HG02884 (cell line): ENCODE measurements around the gene WNT9A.
"Not testable (repeated sequence)": the region's sequence is repeated elsewhere in the genome, so short reads cannot be mapped to it uniquely, and the experiment has no call there.

Experiments
- ATAC-seq: cut with Tn5 transposase; IDR thresholded peaks from one replicate; pipeline ENCODE4 v1.9.1; 2021; ENCODE audit warnings: mild to moderate bottlenecking, moderate library complexity; ENCODE audit not compliant: unreplicated experiment

The WNT9A gene

DNA sequence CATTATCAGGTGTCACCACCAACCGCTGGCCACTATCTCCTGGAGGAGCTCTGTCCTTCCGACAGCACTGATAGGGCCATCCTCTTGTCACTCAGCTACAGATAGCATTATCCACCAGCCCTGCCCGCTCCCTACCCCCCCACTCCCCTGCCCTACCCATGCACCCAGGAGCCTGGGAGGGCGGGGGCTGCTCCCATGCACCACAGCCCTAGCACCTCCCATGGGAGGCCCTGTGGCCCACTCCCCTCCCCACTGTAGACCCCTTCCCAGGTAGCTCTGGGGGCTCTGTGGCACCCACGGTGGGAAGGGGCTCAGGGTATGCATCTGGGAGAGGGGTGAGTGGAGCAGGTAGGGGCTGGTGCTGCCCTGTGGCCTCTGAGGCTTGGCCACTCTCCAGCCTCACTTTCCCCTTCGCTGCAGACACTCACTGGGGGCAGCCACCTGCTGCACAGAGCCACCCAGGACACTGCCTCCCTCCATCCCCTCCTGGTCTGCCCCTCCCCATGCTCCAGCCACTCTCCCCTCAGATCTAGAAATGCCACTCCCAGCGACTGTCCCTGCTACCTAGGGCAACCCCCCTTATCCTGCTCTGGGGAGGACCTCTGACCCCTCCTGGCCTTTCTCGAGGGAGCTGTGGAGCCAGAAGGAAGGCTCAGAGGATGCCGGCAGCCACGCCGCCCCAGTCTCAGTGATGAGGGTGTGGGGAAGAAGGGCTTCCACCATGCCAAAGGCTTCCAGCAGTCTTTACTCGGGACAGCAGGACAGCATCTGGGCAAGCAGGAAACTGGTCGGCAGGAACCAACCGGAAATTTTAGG is 58.5 kb downstream of the WNT9A start:
- no peak for ATAC-seq

DNA sequence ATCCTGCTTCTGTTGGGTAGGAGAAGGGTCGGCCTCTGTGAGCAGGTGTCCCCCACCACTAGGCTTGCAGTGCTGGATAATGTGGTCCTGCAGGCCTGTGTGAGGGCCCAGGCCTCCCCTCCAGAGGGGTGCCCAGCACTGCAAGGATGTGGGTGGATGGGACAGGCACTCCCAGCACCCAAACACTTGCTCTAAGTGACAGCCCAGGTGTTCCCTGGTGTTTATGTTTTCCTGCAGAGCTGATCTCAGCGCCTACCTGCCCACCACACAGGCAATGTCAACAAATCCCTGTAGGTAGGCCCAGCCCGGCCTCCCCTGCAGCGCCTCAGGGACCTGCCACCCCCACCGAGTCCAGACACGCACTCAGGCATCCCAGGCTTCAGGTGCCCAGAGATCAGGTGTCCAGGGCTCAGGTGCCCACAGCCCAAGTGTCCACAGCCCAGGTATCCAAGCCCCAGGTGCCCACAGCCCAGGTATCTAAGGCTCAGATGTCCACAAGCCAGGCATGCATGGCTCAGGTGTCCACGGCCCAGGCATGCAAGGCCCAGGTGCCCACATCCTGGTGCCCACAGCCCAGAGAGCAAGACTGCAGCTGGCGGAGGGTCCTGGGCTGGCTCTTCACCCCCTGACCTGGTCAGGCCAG is 59.2 kb downstream of the WNT9A start:
- ATAC-seq: no peak

DNA sequence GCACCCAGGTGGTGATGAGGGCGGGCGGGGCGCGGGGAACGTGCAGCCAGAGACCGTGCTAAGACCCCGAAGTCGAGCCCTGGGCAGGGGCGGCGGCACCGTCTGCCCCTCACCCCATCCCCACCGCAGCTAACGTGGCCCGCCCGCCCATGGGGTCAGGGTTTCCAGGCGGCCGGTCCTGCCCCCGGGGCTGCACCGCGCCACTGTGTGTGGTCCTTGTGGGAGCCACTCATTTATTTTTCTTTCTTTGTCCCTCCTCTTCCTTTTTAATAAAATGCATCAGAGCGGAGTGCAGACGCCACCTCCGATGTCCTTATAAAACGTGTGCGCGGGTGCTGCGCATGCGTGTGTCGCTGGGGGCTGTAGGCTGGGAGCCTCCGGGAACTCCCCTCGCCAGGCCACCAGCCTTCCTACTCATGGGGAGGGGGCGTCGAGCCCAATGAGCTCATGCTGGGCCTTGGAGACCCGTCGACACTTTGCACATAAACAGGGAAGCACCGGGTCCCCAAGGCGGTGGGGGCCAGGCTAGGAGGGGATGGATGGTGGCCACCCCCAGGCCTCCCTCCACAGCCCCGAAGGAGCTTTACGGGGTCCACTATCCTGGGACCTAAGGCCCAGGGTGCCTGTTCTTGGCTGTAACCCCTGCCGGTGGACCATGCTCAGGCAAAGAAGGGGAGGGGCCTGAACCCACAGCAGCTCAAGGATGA is 59.9 kb downstream of the WNT9A start:
- ATAC-seq: no peak

DNA sequence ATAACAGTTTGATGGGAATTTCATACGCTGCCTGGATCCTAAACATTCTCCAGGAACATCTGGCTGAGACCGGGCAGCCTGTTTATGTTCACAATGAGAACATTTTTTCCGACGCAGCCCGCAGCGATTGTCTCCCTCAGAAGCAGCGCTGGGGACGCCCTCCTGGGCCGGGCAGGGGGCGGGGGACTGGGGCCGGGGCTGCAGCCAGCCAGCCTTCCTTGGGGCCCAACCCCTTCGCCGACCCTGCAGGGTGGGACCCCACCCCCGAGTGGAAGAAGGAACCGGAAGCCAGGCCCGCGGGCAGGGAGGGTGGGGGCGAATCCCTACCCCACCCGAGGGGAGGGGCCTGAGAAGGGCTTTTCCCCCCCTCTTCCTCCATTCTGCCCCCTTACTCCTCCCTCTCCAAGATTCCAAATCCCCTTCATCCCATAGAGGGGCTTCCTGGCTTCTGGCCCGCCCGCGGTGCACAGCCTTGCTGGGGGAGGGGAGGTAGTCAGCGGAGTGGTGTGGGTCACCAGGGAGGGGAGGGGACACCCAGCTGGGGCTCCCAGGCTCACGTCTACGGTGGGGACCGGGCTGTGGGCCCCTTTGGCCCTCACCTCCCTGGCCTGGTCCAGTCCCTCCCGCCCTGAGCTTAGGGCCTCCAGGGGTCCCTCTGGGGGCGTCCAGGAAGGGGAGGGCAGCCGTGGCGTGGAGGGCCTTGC is 60.6 kb downstream of the WNT9A start:
- ATAC-seq: no peak

DNA sequence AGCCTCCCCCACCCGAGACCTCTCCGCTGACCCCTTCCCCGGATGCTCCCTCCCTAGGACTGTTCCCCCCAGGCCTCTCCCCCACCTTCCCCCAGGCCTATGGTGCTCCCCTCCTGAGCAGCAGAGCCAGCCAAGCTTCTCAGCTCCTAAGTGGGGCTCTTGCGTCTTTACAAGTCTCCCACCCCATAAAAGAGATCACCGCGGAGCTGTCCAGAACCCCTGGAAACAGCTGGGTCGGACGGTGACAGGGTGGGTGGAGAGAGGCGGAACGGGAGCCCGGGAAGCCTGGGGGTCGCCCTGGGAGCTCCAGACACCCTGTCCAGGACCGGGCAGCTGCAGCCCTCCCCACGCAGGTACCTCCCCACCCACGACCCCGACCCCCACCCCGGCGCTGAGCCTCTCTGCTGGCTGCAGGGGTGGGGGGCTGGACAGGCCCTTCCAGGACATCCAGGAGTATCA is 61.2 kb downstream of the WNT9A start:
- ATAC-seq: no peak

DNA sequence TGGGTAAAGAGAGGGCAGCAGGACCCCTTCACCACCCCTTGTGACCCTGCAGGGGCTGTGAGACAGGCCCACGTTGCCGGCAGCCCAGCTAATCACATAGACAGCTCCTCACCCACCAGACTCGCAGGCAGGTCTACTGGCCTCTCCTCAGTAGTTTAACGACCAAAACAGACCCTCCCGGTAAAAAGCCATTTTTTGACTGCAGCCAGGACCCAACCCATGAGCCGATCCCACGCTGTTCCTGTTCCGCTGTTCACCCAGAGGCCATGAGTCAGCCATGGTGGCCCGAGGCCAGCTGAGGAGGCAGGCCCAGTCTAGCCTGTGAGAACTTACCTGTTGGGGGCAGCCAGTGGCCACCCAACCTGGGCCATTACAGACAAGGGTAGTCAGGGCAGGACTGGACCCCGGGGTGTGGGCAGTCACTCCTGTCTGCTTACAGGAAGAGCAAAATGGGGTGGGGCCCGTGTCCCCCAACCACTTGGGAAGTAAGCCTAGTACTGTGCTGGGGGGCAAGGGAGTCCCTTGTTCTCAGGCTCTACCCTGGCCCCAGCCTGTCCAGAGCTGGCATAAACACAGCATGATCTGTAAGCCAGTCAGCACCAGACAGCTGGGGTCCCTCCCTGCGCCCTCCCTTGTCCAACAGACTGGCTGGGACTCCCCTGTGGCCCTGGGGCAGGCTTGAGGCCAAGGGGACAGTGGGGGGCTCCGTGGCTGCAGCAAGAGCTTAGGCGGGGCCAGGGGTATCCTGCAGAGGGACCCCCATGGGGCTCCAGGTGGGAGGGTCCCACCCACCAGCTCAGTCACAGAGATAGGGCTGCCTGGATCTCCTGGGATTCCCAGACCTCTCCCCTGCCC is 61.9 kb downstream of the WNT9A start:
- no peak for ATAC-seq

DNA sequence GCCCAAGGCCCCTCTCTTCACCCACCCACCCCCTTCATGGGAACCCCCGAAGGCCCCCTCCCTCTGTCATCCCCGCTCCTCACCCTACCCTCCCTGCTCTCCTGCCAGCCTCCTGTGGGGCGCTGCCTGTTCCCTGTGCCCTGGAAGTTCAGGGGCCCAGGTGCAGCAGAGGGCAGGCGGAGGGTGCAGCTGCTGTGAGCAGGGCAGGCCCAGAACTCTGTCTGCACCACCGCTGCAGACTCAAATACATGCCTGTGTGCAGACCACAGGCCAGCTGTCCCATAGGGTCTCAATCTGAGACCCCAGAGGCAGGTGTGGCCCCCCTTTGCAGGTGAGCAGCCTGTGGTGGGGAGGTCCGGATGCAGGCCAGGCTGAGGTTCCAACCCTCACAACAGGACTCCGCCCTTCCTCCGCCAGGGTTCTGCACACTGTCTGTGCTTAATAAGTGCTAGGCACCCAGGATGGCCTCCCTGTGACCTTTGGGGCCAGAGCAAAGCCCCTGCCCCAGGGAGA is 62.5 kb downstream of the WNT9A start:
- no peak for ATAC-seq

DNA sequence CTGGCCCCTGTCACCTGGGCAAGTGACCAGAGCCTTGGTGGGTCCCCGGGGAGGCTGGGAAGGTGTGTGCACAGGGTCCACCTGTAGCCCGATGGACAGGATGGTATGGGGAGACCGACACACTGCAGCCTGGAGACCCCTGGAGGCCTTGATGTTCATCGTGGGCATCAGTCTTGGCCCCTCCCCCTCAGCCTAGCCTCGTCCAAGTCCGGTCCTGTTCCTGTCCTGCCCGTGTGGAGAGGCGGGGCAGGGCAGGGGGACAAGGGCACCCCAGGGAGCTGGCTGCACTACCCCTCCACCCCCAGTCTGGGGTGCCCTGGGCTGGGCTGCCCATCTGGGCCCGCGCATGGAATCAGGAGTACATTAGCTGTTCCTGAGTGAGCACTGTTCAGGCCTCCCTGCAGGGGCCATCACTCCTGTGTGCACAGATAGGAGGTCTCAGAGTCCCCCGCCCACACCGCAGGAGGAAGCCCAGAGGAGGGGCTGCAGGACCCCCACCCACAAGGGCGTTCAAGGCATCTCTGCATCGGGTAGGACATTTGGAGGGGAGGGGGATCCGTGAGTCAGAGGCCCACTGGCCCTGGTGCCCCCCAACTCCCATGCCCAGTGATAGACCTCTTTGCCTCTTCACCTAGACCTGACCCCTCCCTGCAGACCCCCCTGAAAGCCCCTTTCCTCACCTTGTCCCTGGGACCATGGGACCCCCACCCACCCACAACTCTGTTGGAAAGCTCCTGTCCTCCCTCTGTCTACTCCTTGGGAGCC is 63.2 kb downstream of the WNT9A start:
- ATAC-seq: no peak

DNA sequence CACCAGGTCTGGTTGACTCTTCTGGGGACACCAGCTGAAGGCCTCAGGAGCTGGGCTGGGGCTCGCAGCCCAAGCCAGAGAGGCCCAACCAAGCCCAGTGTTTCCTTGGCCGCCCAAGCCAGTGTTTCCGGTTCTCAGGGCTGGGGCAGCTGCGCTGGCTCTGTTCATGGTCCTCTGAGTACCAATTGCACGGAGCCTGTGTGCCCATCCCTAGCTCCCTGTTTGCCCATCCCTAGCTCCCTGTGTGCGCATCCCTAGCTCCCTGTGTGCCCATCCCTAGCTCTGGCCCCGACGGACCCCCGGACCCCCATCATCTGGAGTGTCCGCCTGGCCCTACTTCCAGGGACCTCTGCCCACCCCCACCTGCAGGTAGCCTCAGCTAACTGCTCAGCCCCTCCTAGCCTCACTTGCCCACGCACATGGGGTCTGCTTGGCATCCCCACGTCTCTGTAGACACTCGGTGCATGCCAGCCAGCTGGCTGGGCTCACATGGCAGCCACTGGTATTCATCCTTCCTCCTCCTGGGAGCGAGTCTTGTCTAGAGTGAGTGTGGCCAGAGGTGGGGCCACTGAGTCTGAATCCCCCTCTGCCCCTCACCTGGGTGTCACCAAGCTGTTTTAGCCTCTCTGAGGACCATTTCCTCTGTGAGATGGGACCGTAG is 64.0 kb downstream of the WNT9A start:
- no peak for ATAC-seq

DNA sequence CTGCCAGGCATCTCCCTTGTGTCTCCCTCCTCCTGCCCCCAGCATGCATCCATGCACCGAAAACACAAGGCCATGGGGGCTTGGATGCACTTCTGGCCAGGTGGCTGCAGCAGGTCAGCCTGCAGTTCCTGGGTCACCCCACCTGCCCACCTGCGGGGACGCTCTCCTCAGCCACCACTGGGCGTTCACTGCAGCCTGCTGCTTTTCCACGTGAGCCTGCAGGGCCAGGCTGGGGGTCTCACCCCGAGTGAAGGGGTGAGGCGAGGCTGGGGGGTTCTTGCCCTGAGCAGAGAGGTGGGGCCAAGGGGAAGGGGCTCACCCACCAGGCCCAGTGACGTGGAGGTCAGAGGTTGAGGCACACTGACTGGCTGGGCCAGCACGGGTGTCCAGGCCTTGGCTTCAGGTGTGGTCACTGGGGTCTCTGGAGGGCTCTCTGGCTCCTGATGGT is 64.6 kb downstream of the WNT9A start:
- ATAC-seq: no peak

DNA sequence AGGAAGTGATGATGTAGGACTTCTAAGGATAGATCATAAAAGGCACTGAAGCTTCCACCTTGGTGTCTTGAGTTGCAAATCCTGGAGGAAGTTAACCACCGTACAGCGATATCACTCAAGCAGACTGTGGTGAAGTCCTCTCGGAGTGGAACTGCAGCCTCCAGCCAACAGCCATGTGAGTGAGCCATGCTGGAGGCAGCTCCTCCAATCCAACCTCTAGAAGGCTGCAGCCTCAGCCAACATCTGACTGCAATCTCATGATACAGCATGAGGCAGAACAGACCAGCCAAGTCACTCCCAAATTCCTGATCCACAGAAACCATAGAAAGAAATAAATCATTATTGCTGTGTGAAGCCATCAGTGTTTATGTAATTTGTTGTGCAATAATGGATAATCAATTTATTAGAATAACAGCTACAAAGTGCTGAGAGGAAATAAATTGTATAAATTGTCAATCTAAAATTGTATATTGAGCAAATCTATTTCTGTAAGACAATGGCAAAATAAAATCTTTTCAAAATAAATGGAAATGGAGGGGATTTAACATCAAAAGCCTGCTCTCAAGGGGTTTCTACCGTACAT is 67.3 kb downstream of the WNT9A start:
- ATAC-seq: no peak

DNA sequence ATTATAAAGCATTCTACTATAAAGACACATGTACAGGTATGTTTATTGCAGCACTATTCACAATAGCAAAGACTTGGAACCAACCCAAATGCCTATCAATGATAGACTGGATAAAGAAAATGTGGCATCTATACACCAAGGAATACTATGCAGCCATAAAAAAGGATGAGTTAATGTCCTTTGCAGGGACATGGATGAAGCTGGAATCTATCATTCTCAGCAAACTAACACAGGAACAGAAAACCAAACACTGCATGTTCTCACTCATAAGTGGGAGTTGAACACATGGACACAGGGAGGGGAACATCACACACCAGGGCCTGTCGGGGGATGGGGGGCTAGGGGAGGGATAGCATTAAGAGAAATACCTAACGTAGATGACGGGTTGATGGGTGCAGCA is 69.9 kb downstream of the WNT9A start:
- ATAC-seq: not testable (repeated sequence)

DNA sequence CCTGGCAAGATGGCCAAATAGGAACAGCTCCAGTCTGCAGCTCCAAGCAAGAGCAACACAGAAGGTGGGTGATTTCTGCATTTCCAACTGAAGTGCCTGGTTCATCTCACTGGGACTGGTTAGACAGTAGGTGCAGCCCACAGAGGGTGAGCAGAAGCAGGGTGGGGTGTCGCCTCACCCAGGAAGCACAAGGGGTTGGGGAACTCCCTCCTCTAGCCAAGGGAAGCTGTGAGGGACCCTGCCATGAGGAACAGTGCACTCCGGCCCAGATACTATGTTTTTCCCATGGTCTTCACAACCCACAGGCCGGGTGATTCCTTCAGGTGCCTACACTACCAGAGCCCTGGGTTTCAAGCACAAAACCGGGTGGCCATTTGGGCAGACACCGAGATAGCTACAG is 75.8 kb downstream of the WNT9A start:
- not testable (repeated sequence) for ATAC-seq

DNA sequence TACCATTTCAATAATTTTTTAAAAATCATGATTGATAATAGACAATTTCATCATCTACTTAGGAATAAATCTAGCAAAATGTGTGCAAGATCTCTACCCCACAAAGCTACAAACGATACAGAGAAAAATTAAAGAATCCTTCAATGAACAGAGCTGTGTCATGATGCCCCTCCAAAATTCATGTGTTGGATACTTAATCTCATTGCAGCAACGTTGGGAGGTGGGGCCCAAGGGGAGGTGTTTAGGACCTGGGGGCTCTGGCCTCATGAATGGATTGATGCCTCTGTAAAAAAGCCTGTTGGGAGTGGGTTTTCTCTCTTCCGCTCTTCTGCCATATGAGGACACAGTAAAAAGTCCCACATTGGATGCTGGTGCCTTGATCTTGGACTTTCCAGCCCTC is 77.4 kb downstream of the WNT9A start:
- no peak for ATAC-seq

DNA sequence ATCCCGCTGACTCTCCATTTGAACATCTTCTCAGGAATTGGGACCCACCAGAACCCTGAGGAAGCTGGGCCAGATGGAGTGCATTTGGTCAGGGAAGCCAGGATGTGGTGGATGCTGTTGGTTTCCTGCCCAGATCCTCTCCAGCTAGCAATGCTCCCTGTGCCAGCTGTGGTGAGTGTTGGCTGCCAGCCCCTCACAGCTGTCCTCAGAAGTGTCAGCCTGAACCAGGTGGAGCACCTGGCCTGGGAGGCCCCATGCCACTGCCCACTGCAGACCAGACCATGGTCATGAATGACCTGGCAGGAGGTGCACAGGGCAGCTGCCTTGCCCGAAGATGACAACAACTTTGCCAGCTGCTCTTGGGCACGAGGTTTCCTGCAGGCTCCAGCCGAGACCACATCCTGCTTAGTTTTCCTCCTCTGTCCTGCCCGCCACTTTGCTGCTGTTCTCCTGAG is 77.9 kb downstream of the WNT9A start:
- no peak for ATAC-seq

DNA sequence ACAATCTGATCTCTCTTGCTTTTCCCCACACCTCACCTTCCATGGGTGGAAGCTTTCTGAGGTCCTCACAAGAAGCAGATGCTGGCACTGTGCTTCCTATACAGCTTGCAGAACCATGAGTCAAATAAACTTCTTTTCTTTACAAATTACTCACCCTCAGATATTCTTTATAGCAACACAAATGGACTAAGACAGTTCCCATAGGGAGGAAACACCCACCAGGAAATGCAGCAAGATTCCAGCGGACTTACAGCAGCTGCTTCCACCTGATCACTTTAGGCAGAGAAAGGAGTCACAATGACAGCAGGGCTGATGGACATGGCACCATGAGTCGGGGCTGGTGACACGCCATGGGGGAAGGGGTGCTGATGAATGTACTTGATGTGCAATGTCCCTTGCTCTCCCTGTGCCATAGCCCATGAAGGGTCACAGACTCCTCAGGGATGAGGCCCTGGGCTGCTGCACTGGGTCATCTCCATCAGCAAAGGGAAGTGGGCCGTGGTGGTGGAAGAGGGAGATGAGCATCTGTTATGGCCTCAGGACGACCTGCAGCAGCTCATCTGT is 78.4 kb downstream of the WNT9A start:
- ATAC-seq: no peak
